Gastroesophageal sphincter (tissue), 3 donors: ENCODE results near the gene CALY.

Experiments used
- CTCF ChIP-seq, 4 experiments: fragments of 200-600 bp in 2 of 4; fragments of 450-650 bp in 2 of 4; sonication (generic) in 1 of 4; IDR thresholded peaks; one replicate each; pipeline ENCODE4 v1.5.1; 2017 to 2019; ENCODE audit warnings: antibody characterized with exemption in 4 of 4, mild to moderate bottlenecking in 2 of 4, moderate library complexity in 2 of 4
- POLR2A ChIP-seq, 2 donors: fragments of 450-650 bp; IDR thresholded peaks; one replicate each; pipeline ENCODE4 v1.6.1; 2017; ENCODE audit warnings: antibody characterized with exemption in 2 of 2, mild to moderate bottlenecking in 2 of 2, moderate library complexity in 1 of 2
- POLR2AphosphoS5 ChIP-seq: sonication (generic); formaldehyde crosslinking; IDR thresholded peaks from one replicate; pipeline ENCODE4 v1.6.1; 2017; ENCODE audit warnings: antibody characterized with exemption

GRCh38 chr10:133334503-133335245 is 2.0 kb downstream of the CALY start:
- TF ChIP-seq CTCF (IDR thresholded peaks at IDR 0.05) (no peak), POLR2A (IDR thresholded peaks at IDR 0.05) (no peak), POLR2AphosphoS5 (no peak)
